Pulmonary artery endothelial cell (primary cell): ENCODE results near the gene FGFRL1. TPM values are rescaled to one million over a fixed set of nuclear protein-coding genes. Genes with fewer than 3 reads are reported as not detected.
"Not testable (repeated sequence)": the region's sequence is repeated elsewhere in the genome, so short reads cannot be mapped to it uniquely, and the experiment has no call there.

Source experiments
- DNase-seq: peaks from one replicate; pipeline ENCODE4 v3.0.0-alpha.2; 2011; ENCODE audit warnings: low read depth, low spot score
- total RNA-seq: library from RNA; depleted of rRNA; stranded (reverse); fragments of >200 nt; gene quantifications from 2 replicates; pipeline ENCODE4 v1.2.3, GENCODE V29; 2014

FGFRL1 gene
- total RNA-seq, 1 donor from 2014 or later, result 13.7 TPM

- DNase-seq, result no peak
Measured at GRCh38 chr4:1050486-1051213, 39.2 kb downstream of the FGFRL1 start.

DNA sequence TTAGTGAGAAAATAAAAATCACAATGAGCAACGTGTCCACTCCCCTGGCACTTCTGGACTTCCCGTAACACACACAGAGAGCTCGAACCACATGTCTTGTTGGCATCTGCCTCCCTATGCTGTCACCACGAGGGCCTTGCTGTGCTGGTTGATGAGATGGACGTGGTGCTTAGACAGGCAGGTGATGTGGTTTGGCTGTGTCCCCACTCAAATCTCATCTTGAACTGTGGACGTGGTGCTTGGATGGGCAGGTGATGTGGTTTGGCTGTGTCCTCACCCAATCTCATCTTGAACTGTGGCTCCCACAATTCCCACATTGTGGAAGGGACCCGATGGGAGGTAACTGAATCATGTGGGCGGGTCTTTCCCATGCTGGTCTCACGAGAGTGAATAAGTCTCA, 40.0 kb downstream of the FGFRL1 start:
- no peak for DNase-seq

- DNase-seq, result no peak
Measured at GRCh38 chr4:1052231-1052671, 40.8 kb downstream of the FGFRL1 start.

GRCh38 chr4:1053080-1053661, 41.7 kb downstream of the FGFRL1 start:
- no peak for DNase-seq

- DNase-seq, result not testable (repeated sequence)
Measured at GRCh38 chr4:1053891-1054290, 42.5 kb downstream of the FGFRL1 start.

GRCh38 chr4:1054696-1055242, 43.3 kb downstream of the FGFRL1 start:
- not testable (repeated sequence) for DNase-seq

- not testable (repeated sequence) for DNase-seq
Measured at GRCh38 chr4:1055243-1055701, 43.8 kb downstream of the FGFRL1 start.

DNA sequence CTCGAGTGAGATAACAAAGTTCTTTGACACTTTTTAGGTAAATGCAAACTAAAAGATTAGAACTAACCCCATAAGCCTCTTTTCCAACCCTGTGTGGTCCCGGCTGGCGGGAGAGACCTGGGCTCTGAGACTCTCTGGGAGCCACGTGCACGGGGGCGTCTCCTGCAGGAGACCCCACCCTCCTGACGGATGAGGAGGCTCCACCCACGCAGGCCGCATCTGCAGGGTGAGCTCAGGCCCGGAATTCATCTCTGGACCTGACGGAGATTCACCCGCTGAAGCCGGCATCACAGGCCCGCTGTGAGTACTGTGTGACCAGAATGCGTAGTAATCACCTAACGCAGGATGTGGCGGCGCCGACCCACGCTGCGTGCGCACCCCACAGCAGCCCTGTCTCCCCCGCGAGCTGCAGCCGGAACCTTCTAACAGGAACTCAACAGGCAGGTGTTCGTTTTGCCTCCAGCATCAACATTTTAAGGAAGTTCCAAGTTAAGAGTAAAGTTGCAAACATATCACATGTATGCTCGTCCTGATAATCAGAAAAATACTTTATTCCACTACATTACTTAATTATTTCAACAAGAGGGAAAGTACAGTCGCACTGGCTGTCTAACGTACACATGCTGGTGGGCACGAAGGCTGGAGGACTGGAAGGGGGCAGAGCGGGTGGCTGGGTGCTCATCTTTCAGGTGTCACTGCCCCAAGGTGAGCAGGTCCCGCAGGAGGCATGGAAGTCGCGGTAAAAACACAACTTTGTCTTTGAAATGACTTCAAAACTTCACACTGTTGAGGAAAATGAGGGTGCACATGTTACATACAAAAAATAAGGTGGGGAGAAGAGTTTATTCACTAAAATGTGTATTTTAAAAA, 44.5 kb downstream of the FGFRL1 start:
- DNase-seq, result no peak

DNA sequence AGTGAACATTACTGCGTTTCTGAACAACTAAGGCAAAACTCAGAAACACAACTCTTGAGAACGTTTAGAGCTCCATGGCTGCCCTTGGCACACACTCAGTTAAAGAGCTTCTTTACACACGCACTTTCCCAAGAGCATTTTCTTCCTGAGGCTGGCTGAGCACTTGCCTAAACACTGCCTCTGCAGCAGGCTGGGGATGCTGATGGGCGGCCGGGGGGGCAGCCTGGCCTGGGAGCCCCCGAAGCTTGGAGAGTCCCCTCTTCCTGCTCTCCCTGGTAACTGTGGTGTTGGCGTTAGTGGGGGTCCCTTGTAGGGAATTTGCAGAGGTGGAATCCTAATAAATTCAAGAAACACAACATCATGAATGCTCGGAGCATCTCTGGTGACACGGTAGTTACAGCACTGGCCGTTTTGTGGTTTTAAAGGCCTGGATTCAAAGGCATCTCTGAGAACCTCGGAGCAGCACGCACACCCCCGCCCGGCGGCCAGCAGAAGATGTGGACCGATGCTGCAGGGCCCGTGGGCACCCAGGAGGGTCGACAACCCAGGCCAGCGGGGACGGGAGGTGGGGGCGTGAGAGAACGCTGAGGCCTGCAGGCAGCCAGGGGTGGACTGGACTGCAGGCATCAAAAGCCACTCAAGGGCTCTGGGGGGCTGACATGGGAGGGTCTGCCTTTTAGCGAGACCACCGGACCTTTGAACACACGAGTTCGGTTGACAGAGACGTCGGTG, 45.4 kb downstream of the FGFRL1 start:
- DNase-seq, result no peak

- DNase-seq, result no peak
Measured at GRCh38 chr4:1057403-1057745, 45.9 kb downstream of the FGFRL1 start.

- DNase-seq, result no peak
Measured at GRCh38 chr4:1058198-1058996, 47.0 kb downstream of the FGFRL1 start.

- DNase-seq, result no peak
Measured at GRCh38 chr4:1058997-1059665, 47.7 kb downstream of the FGFRL1 start.

- no peak for DNase-seq
Measured at GRCh38 chr4:1060121-1060520, 48.7 kb downstream of the FGFRL1 start.

- no peak for DNase-seq
Measured at GRCh38 chr4:1060621-1061020, 49.2 kb downstream of the FGFRL1 start.

DNA sequence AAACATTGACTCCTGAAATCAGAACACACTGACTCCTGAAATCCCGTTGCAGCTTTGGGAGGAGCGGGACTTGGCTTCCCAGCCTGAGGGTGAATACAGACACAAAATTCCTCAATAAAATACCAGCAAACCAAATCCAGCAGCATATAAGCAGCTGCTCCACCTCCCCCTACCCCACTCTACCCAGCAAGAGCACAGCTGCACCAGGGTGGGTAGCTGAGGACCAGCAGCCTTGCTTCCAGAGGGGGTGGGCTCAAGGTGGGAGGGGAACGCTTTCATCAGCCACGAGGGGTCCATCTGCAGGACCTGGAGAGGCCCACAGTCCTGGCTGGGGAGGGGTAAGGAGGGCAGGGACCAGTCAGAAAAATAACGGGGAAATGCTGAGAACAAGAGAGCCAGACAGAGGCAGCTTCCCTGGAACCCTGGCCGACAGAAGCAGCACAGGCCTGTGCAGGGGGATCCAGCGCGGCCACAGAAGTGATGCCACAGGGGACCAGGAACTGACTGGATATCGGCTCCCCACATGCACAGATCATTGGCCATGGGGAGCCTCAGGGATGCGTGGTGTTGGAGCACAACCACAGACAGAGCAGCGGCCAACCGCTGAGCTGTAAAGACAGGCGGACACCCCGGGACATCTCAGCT, 49.8 kb downstream of the FGFRL1 start:
- no peak for DNase-seq

GRCh38 chr4:1061760-1062159, 50.3 kb downstream of the FGFRL1 start:
- DNase-seq, result no peak

DNA sequence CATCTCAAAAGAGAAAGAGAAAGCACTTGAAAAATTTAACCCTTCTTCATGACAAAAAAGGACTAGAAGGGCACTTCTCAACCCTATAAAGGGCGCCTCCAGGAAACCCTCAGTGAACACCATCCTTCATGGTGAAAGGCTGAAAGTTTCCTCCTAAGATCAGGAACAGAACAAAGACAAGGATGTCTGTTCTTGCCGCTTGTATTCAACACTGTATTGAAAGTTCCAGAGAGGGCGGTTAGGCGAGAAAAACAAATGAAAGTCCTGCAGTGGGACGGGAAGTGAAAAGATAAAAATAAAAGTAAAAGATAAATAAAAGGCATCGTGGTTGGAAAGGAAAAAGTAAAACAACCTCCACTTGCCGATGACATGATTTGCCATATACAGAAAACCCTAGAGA, 51.0 kb downstream of the FGFRL1 start:
- no peak for DNase-seq

DNA sequence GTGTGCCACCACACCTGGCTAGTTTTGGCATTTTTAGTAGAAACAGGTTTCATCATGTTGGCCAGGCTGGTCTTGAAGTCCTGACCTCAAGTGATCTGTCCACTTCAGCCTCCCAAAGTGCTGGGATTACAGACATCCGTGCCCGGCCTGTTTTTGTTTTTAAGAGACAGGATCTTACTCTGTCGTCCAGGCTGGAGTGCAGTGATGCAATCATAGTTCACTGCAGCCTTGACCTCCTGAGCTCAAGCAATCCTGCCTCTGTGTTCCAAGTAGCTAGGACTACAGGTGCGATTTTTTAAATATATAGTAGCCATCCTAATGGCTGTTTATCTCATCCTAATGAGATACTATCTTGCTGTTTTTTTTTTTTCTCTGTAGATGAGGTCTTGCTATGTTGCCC, 54.3 kb downstream of the FGFRL1 start:
- no peak for DNase-seq

- no peak for DNase-seq
Measured at GRCh38 chr4:1069394-1069793, 58.0 kb downstream of the FGFRL1 start.
